Lung (tissue), 12 donors: ENCODE results near the gene CPPED1. TPM values are rescaled to one million over a fixed set of nuclear protein-coding genes. Genes with fewer than 3 reads are reported as not detected.
"Not testable (repeated sequence)": the region's sequence is repeated elsewhere in the genome, so short reads cannot be mapped to it uniquely, and the experiment has no call there.

Experiments
- ATAC-seq: fragments of 200-7000 bp; cut with Tn5 transposase; one replicate; pipeline ENCODE4 v1.9.1; 2020; ENCODE audit warnings: moderate number of reproducible peaks; ENCODE audit not compliant: insufficient read depth, low FRiP score
- DNase-seq, 3 donors: peaks; one replicate each; pipeline ENCODE4 v3.0.0-alpha.2; 2013 to 2017
- H3K27ac ChIP-seq, 2 donors: one replicate each; pipeline ENCODE4 v1.5.1; 2013; ENCODE audit warnings: mild to moderate bottlenecking in 2 of 2, moderate library complexity in 2 of 2, control low read depth in 1 of 2, inconsistent platforms in 1 of 2, low read depth in 1 of 2, low read length in 1 of 2
- H3K27me3 ChIP-seq, 3 donors: one replicate each; pipeline ENCODE4 v1.5.1; 2013; ENCODE audit warnings: low read length in 2 of 3; ENCODE audit not compliant: control insufficient read depth in 3 of 3, insufficient read depth in 3 of 3
- H3K36me3 ChIP-seq, 4 donors: one replicate each; pipeline ENCODE4 v1.5.1; 2013; ENCODE audit warnings: low read length in 4 of 4, mild to moderate bottlenecking in 1 of 4, moderate library complexity in 1 of 4; ENCODE audit not compliant: control insufficient read depth in 4 of 4, insufficient read depth in 4 of 4
- H3K4me1 ChIP-seq, 5 donors: one replicate each; pipeline ENCODE4 v1.5.1; 2013; ENCODE audit warnings: low read length in 5 of 5, mild to moderate bottlenecking in 2 of 5, moderate library complexity in 1 of 5; ENCODE audit not compliant: control insufficient read depth in 5 of 5, insufficient read depth in 5 of 5
- H3K4me3 ChIP-seq: one replicate; pipeline ENCODE4 v1.5.1; 2013; ENCODE audit warnings: mild to moderate bottlenecking, control low read depth, moderate library complexity
- H3K9ac ChIP-seq, 2 donors: one replicate each; pipeline ENCODE4 v1.5.1; 2013; ENCODE audit warnings: low read length in 2 of 2, control low read depth in 1 of 2; ENCODE audit not compliant: insufficient read depth in 1 of 2
- H3K9me3 ChIP-seq, 4 donors: one replicate each; pipeline ENCODE4 v1.5.1; 2013; ENCODE audit warnings: low read length in 3 of 4, mild to moderate bottlenecking in 1 of 4, moderate library complexity in 1 of 4; ENCODE audit not compliant: control insufficient read depth in 4 of 4, insufficient read depth in 3 of 4
- WGBS, 2 donors: extraction: QIAGEN DNeasy Blood & Tissue Kit; methylation state at CpG; one replicate each; pipeline ENCODE4 v1.1.7; 2013; 5-methylcytosine and 5-hydroxymethylcytosine counted together
- polyA plus RNA-seq, 2 donors: library from polyadenylated mRNA; stranded (reverse); fragments of 200-250 nt; gene quantifications; one replicate each; pipeline ENCODE4 v1.2.1, GENCODE V29; 2013
- total RNA-seq, 2 donors: library from RNA; depleted of rRNA in 1 of 2; stranded (reverse); fragments of >200 nt in 1 of 2; gene quantifications; one replicate each; pipeline ENCODE4 v1.2.1, GENCODE V29; 2014 to 2021
- TF ChIP-seq, protein P1 (sequence below): IDR thresholded peaks from 2 replicates; pipeline ENCODE4 v1.5.1; 2012; ENCODE audit warnings: mild to moderate bottlenecking; ENCODE audit errors: control extremely low read depth, extremely low read depth
- donor health status: control.
- donor health status: control.
- donor health status: Bipolar disorder and iron deficiency.
- donor health status: healthy.
- donor health status: DM: yes; HTN: yes; CAD: no.

The CPPED1 gene
- total and polyA plus RNA-seq, 4 donors: 9.8 to 32.5 (median 14.2) TPM

DNA sequence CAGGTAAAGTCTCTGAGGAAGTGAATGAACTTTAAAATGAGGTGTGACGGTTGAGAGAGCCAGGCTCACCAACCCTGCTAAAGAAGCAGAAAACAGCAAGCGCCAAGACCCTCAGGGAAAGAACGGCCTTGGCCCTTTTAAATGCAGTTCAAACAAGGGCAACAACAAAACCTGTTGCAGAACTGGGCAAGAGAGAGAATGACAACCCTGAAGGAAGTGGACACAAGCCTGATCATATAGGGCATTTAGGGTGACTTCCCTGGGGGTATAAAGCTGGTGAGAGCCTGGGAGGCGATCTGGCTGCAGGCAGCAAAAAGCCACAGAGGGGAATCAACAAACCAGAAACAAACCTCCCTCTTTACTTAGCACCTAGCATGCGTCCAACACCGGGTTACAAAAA, 1.0 kb downstream of the CPPED1 start:
- no peaks in the 10 kb centered on the region for H3K36me3 ChIP-seq
- 76 to 82% methylated on average over 6 of the region's 6 CpGs for WGBS, 2 donors
- H3K27me3 ChIP-seq: peaks cover 0 to 2% (median 0%) of the 10 kb centered on the region in 3 donors
- peaks cover 0 to 11% (median 5%) of the 10 kb centered on the region in 5 donors for H3K4me1 ChIP-seq
- peak overlapping the region; percentile 68 for H3K4me3 ChIP-seq
- ATAC-seq: no peak
- no peak overlapping the region for H3K27ac ChIP-seq
- TF ChIP-seq, protein P1, sequence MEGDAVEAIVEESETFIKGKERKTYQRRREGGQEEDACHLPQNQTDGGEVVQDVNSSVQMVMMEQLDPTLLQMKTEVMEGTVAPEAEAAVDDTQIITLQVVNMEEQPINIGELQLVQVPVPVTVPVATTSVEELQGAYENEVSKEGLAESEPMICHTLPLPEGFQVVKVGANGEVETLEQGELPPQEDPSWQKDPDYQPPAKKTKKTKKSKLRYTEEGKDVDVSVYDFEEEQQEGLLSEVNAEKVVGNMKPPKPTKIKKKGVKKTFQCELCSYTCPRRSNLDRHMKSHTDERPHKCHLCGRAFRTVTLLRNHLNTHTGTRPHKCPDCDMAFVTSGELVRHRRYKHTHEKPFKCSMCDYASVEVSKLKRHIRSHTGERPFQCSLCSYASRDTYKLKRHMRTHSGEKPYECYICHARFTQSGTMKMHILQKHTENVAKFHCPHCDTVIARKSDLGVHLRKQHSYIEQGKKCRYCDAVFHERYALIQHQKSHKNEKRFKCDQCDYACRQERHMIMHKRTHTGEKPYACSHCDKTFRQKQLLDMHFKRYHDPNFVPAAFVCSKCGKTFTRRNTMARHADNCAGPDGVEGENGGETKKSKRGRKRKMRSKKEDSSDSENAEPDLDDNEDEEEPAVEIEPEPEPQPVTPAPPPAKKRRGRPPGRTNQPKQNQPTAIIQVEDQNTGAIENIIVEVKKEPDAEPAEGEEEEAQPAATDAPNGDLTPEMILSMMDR: no peak
- DNase-seq: no peak
- no peak overlapping the region for H3K9ac ChIP-seq
- H3K9me3 ChIP-seq: no peaks in the 10 kb centered on the region

DNA sequence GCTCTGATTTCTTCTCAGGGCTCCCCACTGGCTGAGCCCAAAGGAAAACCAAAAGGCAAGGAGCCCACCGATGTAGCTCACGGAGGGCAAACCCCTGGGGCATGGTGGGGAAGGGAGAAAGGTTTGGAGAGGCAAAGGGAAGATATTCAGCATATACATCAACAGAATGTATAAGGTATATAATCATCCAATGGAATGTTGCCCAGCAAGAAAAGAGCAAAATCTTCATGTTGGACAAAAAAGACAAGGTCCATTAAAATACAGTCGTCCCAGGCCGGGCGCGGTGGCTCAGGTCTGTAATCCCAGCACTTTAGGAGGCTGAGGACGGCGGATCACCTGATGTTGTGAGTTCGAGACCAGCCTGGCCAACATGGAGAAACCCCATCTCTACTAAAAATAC, 1.6 kb downstream of the CPPED1 start:
- Histone ChIP-seq H3K9ac (no peak overlapping the region), H3K27ac (peak overlapping the region in 1 of 2 donors; percentile 55), H3K4me3 (no peak overlapping the region), H3K9me3 (no peaks in the 10 kb centered on the region), H3K36me3 (no peaks in the 10 kb centered on the region), H3K27me3 (peaks cover 0 to 2% (median 0%) of the 10 kb centered on the region in 3 donors), H3K4me1 (peaks cover 0 to 11% (median 5%) of the 10 kb centered on the region in 5 donors)
- TF ChIP-seq, protein P1: no peak
- DNase-seq (no peak), ATAC-seq (no peak)
- 87 to 89% methylated on average over 9 of the region's 9 CpGs for WGBS, 2 donors

DNA sequence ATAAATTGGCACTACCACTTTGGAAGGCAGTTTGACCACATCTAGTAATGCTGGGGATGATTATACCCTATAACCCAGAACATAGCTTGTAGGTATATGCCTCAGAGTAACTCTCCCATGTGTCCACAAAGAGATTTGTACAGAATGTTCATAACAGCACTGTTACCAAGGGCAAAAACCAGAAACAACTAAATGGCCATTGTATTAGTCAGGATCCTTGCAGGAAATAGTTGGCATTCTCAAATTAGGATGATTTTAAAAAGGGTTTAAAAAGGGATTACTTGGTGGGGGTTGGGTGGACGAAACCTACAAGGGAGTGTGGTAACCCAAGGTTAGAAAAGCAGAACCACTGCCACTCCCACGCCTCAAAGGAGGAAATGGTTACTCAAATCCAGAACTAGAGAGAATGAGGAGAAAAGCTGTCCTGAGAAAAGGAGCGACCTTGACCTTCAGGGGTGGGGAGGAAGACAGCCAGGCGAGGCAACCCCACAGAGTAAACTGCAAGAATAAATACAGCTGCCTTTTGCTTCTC, 2.1 kb downstream of the CPPED1 start:
- H3K4me3 ChIP-seq: no peak overlapping the region
- peaks cover 0 to 11% (median 5%) of the 10 kb centered on the region in 5 donors for H3K4me1 ChIP-seq
- no peaks in the 10 kb centered on the region for H3K9me3 ChIP-seq
- no peak overlapping the region for H3K9ac ChIP-seq
- no peak for ATAC-seq
- TF ChIP-seq, protein P1: no peak
- no peak for DNase-seq
- H3K27ac ChIP-seq: peak overlapping the region in 1 of 2 donors; percentile 55
- peaks cover 0 to 2% (median 0%) of the 10 kb centered on the region in 3 donors for H3K27me3 ChIP-seq
- 17 to 36% methylated on average over 4 of the region's 4 CpGs for WGBS, 2 donors
- H3K36me3 ChIP-seq: no peaks in the 10 kb centered on the region

DNA sequence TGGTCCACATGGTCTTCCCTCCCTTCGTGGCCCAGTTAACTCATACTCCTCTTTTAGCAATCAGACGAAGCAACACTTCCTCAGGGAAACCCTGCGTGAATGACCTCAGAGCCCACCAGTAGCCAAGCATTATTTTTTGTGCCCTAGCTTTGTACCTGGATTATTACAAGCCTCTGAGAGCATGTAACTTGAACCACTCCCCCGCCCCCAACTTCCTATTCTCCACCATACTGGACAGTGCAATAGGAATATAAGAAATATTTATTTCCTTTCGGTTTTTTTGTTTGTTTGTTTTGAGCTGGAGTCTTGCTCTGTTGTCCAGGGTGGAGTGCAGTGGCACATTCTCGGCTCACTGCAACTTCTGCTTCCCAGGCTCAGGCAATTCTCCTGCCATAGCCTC, 2.9 kb downstream of the CPPED1 start:
- H3K36me3 ChIP-seq: no peaks in the 10 kb centered on the region
- WGBS, 2 donors: 40 to 60% methylated on average over 6 of the region's 6 CpGs
- H3K4me3 ChIP-seq: no peak overlapping the region
- no peaks in the 10 kb centered on the region for H3K9me3 ChIP-seq
- ATAC-seq: no peak
- DNase-seq: no peak
- TF ChIP-seq, protein P1: no peak
- H3K27ac ChIP-seq: no peak overlapping the region
- peaks cover 0 to 2% (median 0%) of the 10 kb centered on the region in 3 donors for H3K27me3 ChIP-seq
- H3K4me1 ChIP-seq: peaks cover 0 to 11% (median 5%) of the 10 kb centered on the region in 5 donors
- H3K9ac ChIP-seq: no peak overlapping the region

DNA sequence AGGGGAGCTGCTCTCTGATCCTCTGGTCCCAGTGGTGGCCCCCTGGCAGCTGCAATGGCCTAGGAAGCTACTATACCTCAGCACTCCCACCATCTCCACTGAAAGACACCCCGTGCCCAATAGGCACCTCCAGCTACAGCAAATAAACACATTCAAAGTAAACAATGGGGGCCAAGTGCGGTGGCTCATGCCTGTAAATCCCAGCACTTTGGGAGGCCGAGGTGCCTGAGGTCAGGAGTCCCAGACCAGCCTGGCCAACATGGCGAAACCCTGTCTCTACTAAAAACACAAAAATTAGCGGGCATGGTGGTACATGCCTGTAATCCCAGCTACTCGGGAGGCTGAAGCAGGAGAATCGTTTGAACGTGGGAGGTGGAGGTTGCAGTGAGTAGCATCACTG, 3.7 kb downstream of the CPPED1 start:
- not testable (repeated sequence) for H3K9ac ChIP-seq, DNase-seq, H3K36me3 ChIP-seq, ATAC-seq, H3K27ac ChIP-seq, H3K9me3 ChIP-seq, H3K27me3 ChIP-seq, H3K4me3 ChIP-seq
- H3K4me1 ChIP-seq: peaks cover 0 to 11% (median 5%) of the 10 kb centered on the region in 5 donors
- 89 to 92% methylated on average over 8 of the region's 8 CpGs for WGBS, 2 donors
